Neuron (in vitro differentiated cells): Measurements from ENCODE around the gene CLN6.

ENCODE experiments used
- H2AFZ ChIP-seq: one replicate; pipeline ENCODE4 v1.6.1; 2013; ENCODE audit warnings: low read depth, mild to moderate bottlenecking, inconsistent platforms, low read length, moderate library complexity
- H3K27me3 ChIP-seq: one replicate; pipeline ENCODE4 v1.6.1; 2013; ENCODE audit warnings: low read length; ENCODE audit not compliant: insufficient read depth
- H3K36me3 ChIP-seq: one replicate; pipeline ENCODE4 v1.6.1; 2013; ENCODE audit warnings: low read length; ENCODE audit not compliant: insufficient read depth
- H3K4me1 ChIP-seq: one replicate; pipeline ENCODE4 v1.6.1; 2013; ENCODE audit warnings: low read length; ENCODE audit not compliant: insufficient read depth
- H3K4me3 ChIP-seq: 2 replicates; pipeline ENCODE4 v1.5.1; 2013; ENCODE audit warnings: mild to moderate bottlenecking, low read length, moderate library complexity
- H3K9me3 ChIP-seq: one replicate; pipeline ENCODE4 v1.6.1; 2013; ENCODE audit warnings: low read length

The CLN6 gene

DNA sequence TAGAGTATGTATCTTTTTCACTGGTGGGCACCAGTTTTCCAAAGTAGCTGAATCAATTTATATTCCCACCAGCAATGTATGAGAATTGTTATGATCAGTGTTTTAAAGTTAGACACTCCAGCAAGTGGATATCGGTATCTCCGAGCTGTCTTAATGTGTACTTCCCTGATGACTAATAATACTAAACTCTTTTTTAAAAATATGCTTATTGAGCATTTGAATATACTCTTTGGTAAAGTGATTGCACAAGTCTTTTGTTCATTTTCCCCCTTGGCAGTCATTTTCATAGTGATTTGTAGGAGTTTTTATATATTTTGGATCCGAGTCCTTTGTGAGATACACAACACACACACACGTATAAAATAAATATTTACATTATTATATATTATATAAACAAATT lies 35.6 kb upstream of the CLN6 start:
- no peak overlapping the region for H3K4me3 ChIP-seq
- no peaks in the 10 kb centered on the region for H3K27me3 ChIP-seq
- H2AFZ ChIP-seq = no peak overlapping the region
- no peaks in the 10 kb centered on the region for H3K9me3 ChIP-seq
- no peaks in the 10 kb centered on the region for H3K36me3 ChIP-seq
- H3K4me1 ChIP-seq = no peaks in the 10 kb centered on the region

DNA sequence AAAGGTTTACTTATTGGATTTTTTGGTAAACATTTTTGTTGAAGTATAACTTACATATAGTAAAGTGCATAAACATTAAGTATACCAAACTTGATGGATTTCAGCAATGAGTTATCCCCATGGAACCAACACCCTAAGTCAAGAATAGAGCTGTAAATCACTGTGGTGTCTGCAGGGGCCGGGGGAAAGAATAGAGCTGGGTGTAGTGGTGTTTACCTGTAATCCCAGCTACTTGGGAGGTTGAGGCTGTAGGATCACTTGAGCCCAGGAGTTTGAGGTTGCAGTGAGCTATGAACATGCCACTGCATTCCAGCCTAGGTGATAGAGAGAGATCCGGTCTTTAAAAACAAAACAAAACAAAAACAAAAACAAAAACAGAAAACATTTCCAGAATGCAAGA lies 34.8 kb upstream of the CLN6 start:
- no peak overlapping the region for H2AFZ ChIP-seq
- H3K4me3 ChIP-seq = no peak overlapping the region
- no peaks in the 10 kb centered on the region for H3K4me1 ChIP-seq
- H3K27me3 ChIP-seq = no peaks in the 10 kb centered on the region
- H3K36me3 ChIP-seq = no peaks in the 10 kb centered on the region
- no peaks in the 10 kb centered on the region for H3K9me3 ChIP-seq

DNA sequence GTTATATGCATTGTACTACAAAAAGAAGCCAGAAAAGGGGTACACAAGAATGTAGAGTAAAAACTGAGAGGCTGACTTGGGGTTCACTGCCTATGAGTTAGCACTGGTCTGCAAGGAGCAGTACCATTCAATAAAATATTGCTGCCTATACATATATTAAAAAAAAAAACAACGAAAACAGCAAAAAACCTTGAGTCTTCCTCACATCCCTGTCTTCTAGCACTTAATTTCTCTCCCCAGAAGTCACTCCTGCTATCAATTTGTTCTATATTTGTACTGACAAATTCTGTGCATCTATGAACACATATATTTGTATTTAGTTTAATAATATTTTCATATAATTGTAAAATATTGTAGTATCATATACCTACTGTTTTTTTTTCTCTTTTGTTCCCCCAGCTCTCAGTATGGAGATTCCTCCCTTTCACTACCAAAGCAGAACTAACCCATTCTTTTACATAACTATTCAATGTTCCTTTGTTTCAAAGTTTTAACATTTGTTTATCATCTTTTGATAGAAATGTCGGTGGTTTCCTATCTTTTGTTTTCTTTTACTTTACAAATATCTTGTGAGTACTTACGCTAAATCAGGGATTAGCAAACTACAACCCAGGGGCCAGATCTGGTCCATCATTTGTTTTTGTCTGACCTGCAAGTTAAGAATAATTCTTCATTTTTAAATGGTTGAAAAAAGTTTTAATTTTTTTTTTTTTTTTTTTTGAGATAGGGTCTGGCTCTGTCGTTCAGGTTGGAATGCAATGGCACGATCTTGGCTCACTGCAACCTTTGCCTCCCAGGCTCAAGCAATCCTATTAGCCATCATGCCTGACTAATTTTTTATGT lies 33.2 kb upstream of the CLN6 start:
- H3K9me3 ChIP-seq = no peaks in the 10 kb centered on the region
- no peaks in the 10 kb centered on the region for H3K36me3 ChIP-seq
- no peaks in the 10 kb centered on the region for H3K4me1 ChIP-seq
- no peaks in the 10 kb centered on the region for H3K27me3 ChIP-seq
- no peak overlapping the region for H3K4me3 ChIP-seq
- H2AFZ ChIP-seq = no peak overlapping the region

DNA sequence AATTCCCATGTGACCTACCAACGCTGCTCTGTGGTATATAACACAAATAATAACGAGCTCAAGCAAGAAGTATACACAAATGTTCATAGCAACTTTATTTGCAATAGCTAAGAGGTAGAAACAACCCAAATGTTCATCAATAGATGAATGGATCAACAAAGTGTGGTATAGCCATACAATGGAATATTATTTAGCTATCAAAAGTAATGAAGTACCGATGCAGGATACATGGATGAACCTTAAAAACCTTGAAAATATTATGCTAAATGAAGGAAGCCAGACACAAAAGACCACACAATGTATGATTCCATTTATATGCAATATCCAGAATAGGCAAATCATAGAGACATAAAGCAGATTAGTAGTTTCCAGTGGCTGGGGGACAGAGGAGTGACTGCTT lies 32.5 kb upstream of the CLN6 start:
- no peaks in the 10 kb centered on the region for H3K36me3 ChIP-seq
- H3K27me3 ChIP-seq = no peaks in the 10 kb centered on the region
- no peak overlapping the region for H3K4me3 ChIP-seq
- H3K4me1 ChIP-seq = peaks cover 3% of the 10 kb centered on the region
- H3K9me3 ChIP-seq = no peaks in the 10 kb centered on the region
- no peak overlapping the region for H2AFZ ChIP-seq

DNA sequence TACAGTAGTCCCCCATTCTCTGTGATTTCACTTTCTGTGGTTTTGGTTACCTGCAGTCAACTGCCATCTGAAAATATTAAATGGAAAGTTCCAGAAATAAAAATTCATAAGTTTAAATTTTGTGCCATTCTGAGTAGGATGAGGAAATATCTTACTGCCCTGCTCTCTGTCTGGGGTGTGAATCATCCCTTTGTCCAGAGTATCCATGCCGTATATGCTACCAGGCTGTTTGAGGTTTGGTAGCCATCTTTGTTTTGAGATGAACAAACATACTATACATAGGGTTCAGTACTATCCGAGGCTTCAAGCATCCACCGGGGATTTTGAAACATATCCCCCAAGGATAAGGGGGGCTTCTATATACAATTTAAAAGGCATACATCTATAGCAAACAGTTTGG lies 31.7 kb upstream of the CLN6 start:
- Histone ChIP-seq H2AFZ (no peak overlapping the region), H3K4me1 (peaks cover 6% of the 10 kb centered on the region), H3K36me3 (no peaks in the 10 kb centered on the region), H3K27me3 (no peaks in the 10 kb centered on the region), H3K4me3 (no peak overlapping the region), H3K9me3 (no peaks in the 10 kb centered on the region)

DNA sequence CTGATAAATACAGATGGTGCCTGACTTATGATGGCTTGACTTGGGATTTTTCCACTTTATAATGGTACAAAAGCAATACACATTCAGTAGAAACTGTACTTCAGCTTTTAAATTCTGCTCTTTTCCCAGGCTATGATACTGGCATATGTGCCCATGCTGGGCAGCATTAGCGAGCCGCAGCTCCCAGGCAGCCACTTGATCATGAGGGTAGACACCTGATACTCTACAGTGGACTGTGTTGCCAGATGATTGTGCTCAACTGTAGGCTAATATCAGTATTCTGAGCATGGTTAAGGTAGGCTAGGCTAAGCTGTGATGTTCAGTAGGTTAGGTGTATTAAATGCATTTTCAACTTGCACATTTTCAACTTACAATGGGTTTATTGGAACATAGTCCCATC lies 30.4 kb upstream of the CLN6 start:
- no peak overlapping the region for H3K4me3 ChIP-seq
- H3K9me3 ChIP-seq = no peaks in the 10 kb centered on the region
- H3K4me1 ChIP-seq = peaks cover 6% of the 10 kb centered on the region
- H3K36me3 ChIP-seq = no peaks in the 10 kb centered on the region
- H3K27me3 ChIP-seq = no peaks in the 10 kb centered on the region
- no peak overlapping the region for H2AFZ ChIP-seq

DNA sequence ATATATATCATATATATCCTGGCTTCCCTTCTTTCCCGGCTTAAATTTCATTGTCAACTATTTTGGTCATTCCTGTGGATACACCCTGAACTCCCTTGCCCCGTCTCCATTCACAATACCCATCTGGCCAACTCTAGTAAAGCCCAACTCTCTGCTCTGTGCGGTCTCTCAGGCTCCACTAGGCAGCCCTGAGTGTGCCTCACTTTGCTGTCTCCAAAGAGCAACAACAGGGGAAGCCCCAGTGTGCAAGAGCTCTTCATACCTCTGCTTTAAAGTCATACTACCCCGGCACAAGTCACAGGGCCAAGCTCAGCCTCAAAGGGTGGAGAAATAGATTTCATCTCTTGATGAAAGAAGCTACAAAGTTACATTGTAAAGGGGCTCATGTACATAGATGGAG lies 29.2 kb upstream of the CLN6 start:
- no peaks in the 10 kb centered on the region for H3K9me3 ChIP-seq
- H3K4me3 ChIP-seq = no peak overlapping the region
- H3K27me3 ChIP-seq = no peaks in the 10 kb centered on the region
- peaks cover 6% of the 10 kb centered on the region for H3K4me1 ChIP-seq
- no peaks in the 10 kb centered on the region for H3K36me3 ChIP-seq
- no peak overlapping the region for H2AFZ ChIP-seq

DNA sequence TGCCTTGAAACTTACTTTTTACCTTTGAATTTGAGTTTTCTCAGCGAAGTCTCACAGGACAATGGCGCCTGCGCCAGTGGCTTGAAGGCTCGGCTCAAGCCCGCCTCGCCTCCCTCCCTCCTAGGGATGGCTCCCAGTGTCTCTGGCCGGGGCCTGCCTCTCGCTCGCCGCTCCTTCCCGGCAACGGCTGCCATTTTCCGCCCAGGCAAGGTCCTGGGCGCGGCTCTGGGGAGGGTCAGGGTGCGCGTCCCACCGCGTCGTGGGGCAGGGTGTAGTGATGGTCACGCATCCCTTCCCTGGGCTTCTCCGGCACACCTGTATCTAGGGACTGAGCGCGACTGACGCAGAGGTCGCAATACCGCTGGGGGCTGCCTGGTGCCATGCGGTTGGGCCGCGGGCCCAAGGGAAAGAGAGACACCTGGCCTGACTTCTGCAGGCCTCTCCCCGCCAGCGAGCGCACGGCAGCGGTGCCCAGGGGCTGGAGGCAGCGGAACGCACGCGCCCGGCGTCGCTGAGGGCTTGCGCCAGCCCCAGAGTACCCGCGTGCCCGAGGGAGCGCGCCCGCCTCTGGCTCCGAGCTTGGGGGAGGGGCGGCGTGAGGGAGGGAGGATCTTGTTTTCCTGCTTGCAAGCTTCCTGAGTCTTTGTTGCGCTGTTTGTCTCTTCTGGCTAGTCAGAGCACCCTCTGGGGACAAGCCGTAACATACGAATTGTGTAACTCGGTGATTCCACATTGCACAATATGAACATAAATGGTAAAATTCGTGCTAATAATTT lies 27.3 kb upstream of the CLN6 start:
- Histone ChIP-seq H3K9me3 (no peaks in the 10 kb centered on the region), H3K4me3 (peak overlapping the region; percentile 31), H3K4me1 (peaks cover 6% of the 10 kb centered on the region), H2AFZ (peak overlapping the region; percentile 76), H3K36me3 (no peaks in the 10 kb centered on the region), H3K27me3 (no peaks in the 10 kb centered on the region)

DNA sequence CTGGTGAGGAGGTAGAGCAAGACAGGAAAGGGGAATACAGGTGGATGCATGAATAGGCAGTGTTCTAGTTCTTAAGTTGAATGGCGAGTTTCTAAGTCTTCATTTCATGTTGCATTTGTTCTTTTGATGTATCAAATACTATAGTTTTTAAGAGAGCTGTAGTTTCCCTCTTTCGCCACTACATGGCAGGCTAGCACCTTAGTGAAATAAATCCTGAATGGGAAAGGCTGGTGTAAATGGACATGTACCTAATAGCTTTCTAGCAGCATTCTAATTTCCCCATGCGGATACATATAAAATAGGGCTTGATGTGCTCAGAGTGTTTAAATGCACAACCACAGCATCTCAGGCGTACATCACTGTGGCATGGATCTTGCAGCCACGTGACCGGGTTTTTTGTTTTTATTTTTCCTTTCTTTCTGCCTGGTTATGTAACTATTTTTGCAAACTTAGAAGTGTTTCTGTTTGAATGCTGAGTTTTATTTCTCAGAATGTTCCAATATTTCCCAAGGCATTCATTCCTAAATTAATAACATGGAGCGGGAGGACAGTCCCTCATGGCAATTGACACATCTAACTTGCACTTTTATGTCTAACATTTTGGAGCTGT lies 23.5 kb upstream of the CLN6 start:
- Histone ChIP-seq H3K9me3 (no peaks in the 10 kb centered on the region), H3K4me1 (peaks cover 6% of the 10 kb centered on the region), H2AFZ (no peak overlapping the region), H3K27me3 (no peaks in the 10 kb centered on the region), H3K36me3 (no peaks in the 10 kb centered on the region), H3K4me3 (no peak overlapping the region)

DNA sequence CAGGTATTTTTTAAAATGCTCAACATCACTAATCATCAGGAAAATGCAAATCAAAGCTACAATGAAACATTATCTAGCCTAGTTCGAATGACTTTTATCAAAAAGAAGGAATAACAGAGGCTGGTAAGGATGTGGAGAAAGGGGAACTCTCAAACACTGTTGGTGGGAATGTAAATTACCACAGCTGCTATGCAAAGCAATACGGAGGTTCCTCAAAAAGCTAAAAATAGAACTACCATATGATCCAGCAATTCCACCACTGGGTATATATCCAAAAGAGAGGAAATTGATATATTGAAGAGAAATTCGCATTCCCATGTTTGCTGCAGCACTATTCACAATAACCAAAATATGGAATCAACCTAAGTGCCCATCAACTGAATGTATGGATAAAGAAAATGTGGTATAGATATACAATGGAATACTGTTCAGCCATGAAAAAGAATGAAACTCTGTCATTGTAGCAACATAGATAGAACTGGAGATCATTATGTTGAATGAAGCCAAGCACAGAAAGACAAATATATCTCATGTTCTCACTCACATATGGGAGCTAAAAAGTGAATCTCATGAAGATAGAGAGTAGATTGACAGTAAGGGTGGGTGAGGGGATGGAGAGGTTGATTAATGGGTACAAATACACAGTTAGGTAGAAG lies 19.7 kb upstream of the CLN6 start:
- Histone ChIP-seq H3K9me3 (no peaks in the 10 kb centered on the region), H3K27me3 (no peaks in the 10 kb centered on the region), H3K4me1 (no peaks in the 10 kb centered on the region), H3K36me3 (no peaks in the 10 kb centered on the region), H2AFZ (no peak overlapping the region), H3K4me3 (no peak overlapping the region)

DNA sequence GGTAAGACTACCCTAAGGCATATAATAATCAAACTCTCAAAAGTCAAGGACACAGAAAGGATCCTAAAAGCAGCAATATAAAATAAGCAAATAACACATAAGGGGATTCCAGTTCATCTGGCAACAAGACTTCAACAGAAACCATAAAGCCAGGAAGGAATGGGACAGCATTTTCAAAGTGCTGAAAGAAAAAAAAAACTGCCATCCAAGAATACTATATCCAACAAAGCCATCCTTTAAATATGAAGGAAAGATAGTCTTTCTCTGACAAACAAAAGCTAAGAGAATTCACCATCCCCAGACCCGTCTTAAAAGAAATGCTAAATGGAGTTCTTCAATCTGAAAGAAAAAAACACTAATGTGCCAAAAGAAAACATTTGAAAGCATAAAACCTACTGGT lies 14.7 kb upstream of the CLN6 start:
- no peaks in the 10 kb centered on the region for H3K4me1 ChIP-seq
- H3K27me3 ChIP-seq = no peaks in the 10 kb centered on the region
- H3K36me3 ChIP-seq = no peaks in the 10 kb centered on the region
- no peak overlapping the region for H2AFZ ChIP-seq
- H3K4me3 ChIP-seq = no peak overlapping the region
- H3K9me3 ChIP-seq = no peaks in the 10 kb centered on the region

DNA sequence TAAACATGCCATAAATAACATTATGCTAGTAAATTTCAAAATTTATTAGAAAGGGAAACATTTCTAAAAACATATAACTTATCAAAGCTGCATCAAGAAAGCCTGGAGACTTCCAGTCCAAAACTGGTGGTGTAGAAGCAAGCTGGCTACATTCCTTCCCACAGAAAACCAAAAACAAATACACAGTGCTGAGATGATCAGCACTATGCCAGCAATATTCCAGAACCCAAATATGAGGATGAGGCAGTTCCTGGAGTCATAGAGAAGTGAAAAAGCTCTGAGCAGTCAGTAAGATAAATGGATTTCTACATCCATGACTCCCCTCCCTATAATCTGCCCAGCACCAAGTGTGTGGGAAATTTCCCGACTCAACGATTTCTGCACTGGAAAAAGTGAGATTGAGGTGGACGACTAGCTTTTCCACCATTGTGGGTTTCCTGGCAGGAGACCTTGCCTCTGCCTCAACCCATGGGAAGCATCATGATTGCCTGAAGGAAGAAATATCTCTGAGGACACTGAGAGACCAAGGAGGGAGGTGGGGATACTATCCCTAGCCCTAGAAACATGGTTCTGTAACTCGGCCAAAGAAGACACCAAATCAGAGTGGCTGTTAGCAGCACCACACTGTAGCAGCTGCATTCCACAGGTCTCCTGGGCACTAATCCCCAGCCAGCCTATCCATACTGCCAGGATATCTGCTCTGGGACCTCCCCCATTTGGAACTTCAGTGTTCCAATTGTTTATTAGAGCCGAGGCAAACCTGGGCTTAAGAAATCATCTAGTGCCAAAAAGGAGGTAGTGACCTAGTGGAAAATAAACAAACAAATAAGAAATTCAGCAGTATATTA lies 11.8 kb upstream of the CLN6 start:
- H3K36me3 ChIP-seq = no peaks in the 10 kb centered on the region
- H2AFZ ChIP-seq = no peak overlapping the region
- H3K27me3 ChIP-seq = no peaks in the 10 kb centered on the region
- H3K9me3 ChIP-seq = no peaks in the 10 kb centered on the region
- H3K4me1 ChIP-seq = no peaks in the 10 kb centered on the region
- H3K4me3 ChIP-seq = no peak overlapping the region
